IMR-90 (cell line): ENCODE data around the gene ATP1B1. TPM values are rescaled to one million over a fixed set of nuclear protein-coding genes. Genes with fewer than 3 reads are reported as not detected.

Experiments used
- ATAC-seq: fragments of 200-7000 bp; cut with Tn5 transposase; 2 replicates; pipeline ENCODE4 v1.9.1; 2020; ENCODE audit warnings: low read depth, mild to moderate bottlenecking, moderate library complexity
- BruUV-seq: library from RNA; stranded (reverse); fragments of 400-500 nt; replicated peaks from 2 replicates; lab custom pipeline; 2021; lab: Mats Ljungman, UMichigan
- CTCF ChIA-PET: fragments of 300-600 bp; formaldehyde crosslinking; extraction: SDS; loops from one replicate; lab custom pipeline; 2021; ENCODE audit warnings: antibody characterized with exemption; lab: Yijun Ruan, JAX
- POLR2A ChIA-PET: fragments of 300-600 bp; sonication (Branson Sonifier 250); formaldehyde crosslinking; loops from one replicate; lab custom pipeline; 2022; ENCODE audit warnings: antibody characterized with exemption; ENCODE audit not compliant: unreplicated experiment; lab: Charles Lee
- DNase-seq: peaks from one replicate; pipeline ENCODE4 v3.0.0; 2013
- H2AFZ ChIP-seq: replicated peaks from 2 replicates; pipeline ENCODE3; 2013; ENCODE audit warnings: low read length, mild to moderate bottlenecking; ENCODE audit not compliant: poor library complexity
- H2AK5ac ChIP-seq: 2 replicates; pipeline ENCODE4 v1.6.1; 2013; ENCODE audit warnings: low read depth, low read length, inconsistent platforms
- H2AK9ac ChIP-seq: replicated peaks from 2 replicates; pipeline ENCODE3; 2013; ENCODE audit warnings: mild to moderate bottlenecking, low read depth, low read length, moderate library complexity; ENCODE audit not compliant: poor library complexity
- H2BK120ac ChIP-seq: 2 replicates; pipeline ENCODE4 v1.6.1; 2013; ENCODE audit warnings: low read depth, low read length, inconsistent platforms
- H2BK15ac ChIP-seq: 3 replicates; pipeline ENCODE4 v1.6.1; 2013; ENCODE audit warnings: low read depth, low read length, inconsistent platforms
- H2BK20ac ChIP-seq: 2 replicates; pipeline ENCODE4 v1.6.1; 2013; ENCODE audit warnings: low read depth, mild to moderate bottlenecking, inconsistent platforms, low read length, moderate library complexity
- H2BK5ac ChIP-seq: 2 replicates; pipeline ENCODE4 v1.6.1; 2013; ENCODE audit warnings: mild to moderate bottlenecking, low read depth, low read length, inconsistent platforms; ENCODE audit not compliant: poor library complexity, severe bottlenecking
- H3K14ac ChIP-seq: replicated peaks from 2 replicates; pipeline ENCODE4 v1.6.1; 2013; ENCODE audit warnings: low read depth, low read length, inconsistent platforms
- H3K18ac ChIP-seq: 2 replicates; pipeline ENCODE4 v1.6.1; 2013; ENCODE audit warnings: low read depth, low read length, control low read depth
- H3K23ac ChIP-seq: 2 replicates; pipeline ENCODE4 v1.6.1; 2013; ENCODE audit warnings: low read depth, low read length, inconsistent platforms
- H3K27ac ChIP-seq: 2 replicates; pipeline ENCODE4 v1.5.1; 2013; ENCODE audit warnings: mild to moderate bottlenecking, control low read depth, low read length; ENCODE audit not compliant: insufficient read depth
- H3K27me3 ChIP-seq: 2 replicates; pipeline ENCODE4 v1.6.1; 2013; ENCODE audit warnings: low read length; ENCODE audit not compliant: control insufficient read depth, insufficient read depth
- H3K36me3 ChIP-seq: 2 replicates; pipeline ENCODE4 v1.6.1; 2013; ENCODE audit warnings: low read length, mixed read lengths; ENCODE audit not compliant: control insufficient read depth, insufficient read depth
- H3K4ac ChIP-seq: 2 replicates; pipeline ENCODE4 v1.6.1; 2013; ENCODE audit warnings: low read depth, low read length, inconsistent platforms
- H3K4me1 ChIP-seq: 2 replicates; pipeline ENCODE4 v1.6.1; 2013; ENCODE audit warnings: low read length, mixed read lengths; ENCODE audit not compliant: control insufficient read depth, insufficient read depth
- H3K4me2 ChIP-seq: 2 replicates; pipeline ENCODE4 v1.6.1; 2013; ENCODE audit warnings: low read depth, mild to moderate bottlenecking, control low read depth, low read length, moderate library complexity
- H3K4me3 ChIP-seq: 2 replicates; pipeline ENCODE4 v1.5.1; 2013; ENCODE audit warnings: low read depth, mild to moderate bottlenecking, control low read depth, low read length, moderate library complexity; ENCODE audit not compliant: insufficient read depth
- H3K56ac ChIP-seq: 2 replicates; pipeline ENCODE4 v1.6.1; 2013; ENCODE audit warnings: low read length, inconsistent platforms; ENCODE audit not compliant: insufficient read depth; ENCODE audit errors: extremely low read depth
- H3K79me1 ChIP-seq, 2 experiments: 2 replicates each; pipeline ENCODE4 v1.6.1; 2013; ENCODE audit warnings: low read length in 2 of 2, inconsistent platforms in 1 of 2, low read depth in 1 of 2
- H3K9ac ChIP-seq: 2 replicates; pipeline ENCODE4 v1.6.1; 2013; ENCODE audit warnings: low read depth, low read length, control low read depth
- H3K9me1 ChIP-seq: 2 replicates; pipeline ENCODE4 v1.6.1; 2013; ENCODE audit warnings: low read length, inconsistent platforms; ENCODE audit not compliant: insufficient read depth
- H3K9me3 ChIP-seq: 2 replicates; pipeline ENCODE4 v1.6.1; 2013; ENCODE audit warnings: low read length; ENCODE audit not compliant: control insufficient read depth, insufficient read depth
- H4K20me1 ChIP-seq: 2 replicates; pipeline ENCODE4 v1.6.1; 2013; ENCODE audit warnings: low read length, inconsistent platforms; ENCODE audit not compliant: insufficient read depth
- H4K5ac ChIP-seq: 2 replicates; pipeline ENCODE4 v1.6.1; 2013; ENCODE audit warnings: mild to moderate bottlenecking, low read depth, low read length, control low read depth
- H4K8ac ChIP-seq, 2 experiments: 2 replicates each; pipeline ENCODE4 v1.6.1; 2013; ENCODE audit warnings: low read depth in 2 of 2, low read length in 2 of 2, control low read depth in 1 of 2, inconsistent platforms in 1 of 2
- H4K91ac ChIP-seq: 2 replicates; pipeline ENCODE4 v1.6.1; 2013; ENCODE audit warnings: low read depth, low read length, inconsistent platforms; ENCODE audit not compliant: insufficient read depth
- FOS ChIP-seq: fragments of 150-350 bp; IDR thresholded peaks from 2 replicates; pipeline ENCODE4 v1.6.1; 2016; ENCODE audit warnings: low read depth, low read length
- MAFK ChIP-seq: IDR thresholded peaks from 2 replicates; pipeline ENCODE4 v1.6.1; 2012; ENCODE audit warnings: low read depth, low read length, improper control_type of control experiment
- NFE2L2 ChIP-seq: fragments of 150-350 bp; IDR thresholded peaks from 2 replicates; pipeline ENCODE4 v1.6.1; 2016; ENCODE audit warnings: low read depth, mild to moderate bottlenecking, low read length
- WGBS, 2 experiments: methylation state at CpG; one replicate each; pipeline versions ENCODE4 v1.1.5 to v1.1.7; 2013; ENCODE audit warnings: missing lambda C conversion rate in 2 of 2; ENCODE audit not compliant: insufficient read length in 1 of 2; ENCODE audit errors: extremely low coverage in 2 of 2; 5-methylcytosine and 5-hydroxymethylcytosine counted together
- dilution Hi-C: fragments of 300-500 bp; cut with HindIII; formaldehyde crosslinking; loops from one replicate; pipeline ENCODE4 v1.14.3; 2018; ENCODE audit warnings: low sequenced_read_pairs; ENCODE audit not compliant: unreplicated experiment
- in situ Hi-C: fragments of 300-500 bp; cut with MboI; formaldehyde crosslinking; loops from 3 replicates; pipeline ENCODE4 v1.14.3; 2019; ENCODE audit warnings: low sequenced_read_pairs, inconsistent platforms, mixed read lengths
- intact Hi-C: fragments of 100-400 bp; cut with micrococcal nuclease; formaldehyde crosslinking; loops from 2 replicates; pipeline ENCODE4 v1.10.0; 2022
- polyA plus RNA-seq, 3 experiments: library from polyadenylated mRNA; depleted of rRNA; stranded (reverse); fragments of >200 nt; gene quantifications; 2 replicates each; pipeline ENCODE4 v1.2.3, GENCODE V29; 2012; ENCODE audit warnings: low replicate concordance in 1 of 3
- total RNA-seq: library from RNA; depleted of rRNA; stranded (reverse); fragments of >200 nt; gene quantifications from 2 replicates; pipeline ENCODE4 v1.2.3, GENCODE V29; 2012

The ATP1B1 gene
- total and polyA plus RNA-seq, 2 of the 4 experiments (the other 2 are of a cell fraction) = 14.5 to 22.1 TPM

DNA sequence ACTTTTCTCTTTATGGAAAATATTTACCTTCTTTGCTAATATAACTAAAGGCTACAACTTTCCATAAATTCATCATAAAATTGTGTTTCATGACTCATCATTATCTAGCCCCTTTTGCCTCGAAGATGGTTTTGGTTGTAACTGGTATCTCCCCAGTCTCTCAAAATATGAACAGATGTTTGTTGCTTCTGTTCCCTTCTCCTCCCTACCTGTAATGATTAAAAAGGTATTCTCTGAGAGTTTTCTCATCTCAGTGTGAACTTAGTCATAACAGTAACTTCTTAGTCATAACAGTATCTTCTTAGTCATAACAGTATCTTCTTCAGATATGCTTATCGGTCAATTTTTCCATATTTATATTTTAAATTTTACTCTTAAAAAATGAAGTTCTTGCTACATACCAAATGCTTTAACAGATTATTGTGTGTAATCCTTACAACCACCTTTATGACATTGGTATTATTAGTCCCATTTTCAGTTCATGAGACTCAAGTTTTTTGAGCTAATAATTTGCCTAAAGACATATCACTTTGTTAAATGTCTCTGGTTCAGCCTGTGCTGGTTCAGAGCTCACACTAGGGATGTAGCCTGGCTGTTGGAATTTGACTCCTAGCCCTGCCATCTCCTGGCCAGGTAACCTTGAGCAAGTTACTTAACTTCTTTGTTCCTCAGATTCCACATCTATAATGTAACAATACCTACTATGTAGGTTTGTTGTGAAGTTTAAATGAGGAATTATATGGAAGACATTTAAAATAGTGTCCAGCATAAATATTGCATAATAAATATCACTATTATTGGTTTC lies 32.6 kb downstream of the ATP1B1 start:
- Histone ChIP-seq H4K20me1 (no peaks in the 10 kb centered on the region), H2BK5ac (no peak overlapping the region), H3K9ac (no peak overlapping the region), H2AFZ (no peak overlapping the region), H2BK15ac (no peak overlapping the region), H3K18ac (no peak overlapping the region), H3K27ac (no peak overlapping the region), H3K14ac (no peak overlapping the region), H3K23ac (no peak overlapping the region), H3K9me3 (no peaks in the 10 kb centered on the region), H4K8ac (no peak overlapping the region), H3K79me1 (no peaks in the 10 kb centered on the region), H3K27me3 (no peaks in the 10 kb centered on the region), H4K5ac (no peak overlapping the region), H4K91ac (no peak overlapping the region), H3K9me1 (no peaks in the 10 kb centered on the region), H3K56ac (no peak overlapping the region), H3K4ac (no peak overlapping the region), H2AK9ac (no peak overlapping the region), H2BK20ac (no peak overlapping the region), H3K4me2 (no peak overlapping the region), H3K4me3 (no peak overlapping the region), H3K4me1 (no peaks in the 10 kb centered on the region), H2AK5ac (no peak overlapping the region), H3K36me3 (no peaks in the 10 kb centered on the region), H2BK120ac (no peak overlapping the region)
- ChIA-PET CTCF (no interaction called here), POLR2A (no interaction called here)
- intact Hi-C loops = loop anchor here (10.0 kb wide), 1 partner anchor 534 kb away; no protein-coding TSS in a partner anchor
- in situ Hi-C loops = no loop called here
- dilution Hi-C loops = no loop called here
- no peak for TF ChIP-seq FOS
- 0 out of 2 replicates have a peak, but pooled peaks have one; percentile 16 for TF ChIP-seq MAFK
- peak; percentile 68 for TF ChIP-seq NFE2L2
- DNase-seq (no peak), ATAC-seq (no peak)
- WGBS, 2 experiments = no CpG with 5 or more reads among the region's 2 CpGs
- no TSS peak for BruUV-seq
